Erythroblast (primary cell): ENCODE results near the gene TM7SF2.

Source experiments
- GATA1 ChIP-seq: IDR thresholded peaks from 2 replicates; pipeline ENCODE4 v1.6.1; 2011; ENCODE audit warnings: low read depth, mild to moderate bottlenecking, control low read depth, low read length, moderate library complexity
- POLR2A ChIP-seq: IDR thresholded peaks from 2 replicates; pipeline ENCODE4 v1.6.1; 2011; ENCODE audit warnings: mild to moderate bottlenecking, low read length

DNA sequence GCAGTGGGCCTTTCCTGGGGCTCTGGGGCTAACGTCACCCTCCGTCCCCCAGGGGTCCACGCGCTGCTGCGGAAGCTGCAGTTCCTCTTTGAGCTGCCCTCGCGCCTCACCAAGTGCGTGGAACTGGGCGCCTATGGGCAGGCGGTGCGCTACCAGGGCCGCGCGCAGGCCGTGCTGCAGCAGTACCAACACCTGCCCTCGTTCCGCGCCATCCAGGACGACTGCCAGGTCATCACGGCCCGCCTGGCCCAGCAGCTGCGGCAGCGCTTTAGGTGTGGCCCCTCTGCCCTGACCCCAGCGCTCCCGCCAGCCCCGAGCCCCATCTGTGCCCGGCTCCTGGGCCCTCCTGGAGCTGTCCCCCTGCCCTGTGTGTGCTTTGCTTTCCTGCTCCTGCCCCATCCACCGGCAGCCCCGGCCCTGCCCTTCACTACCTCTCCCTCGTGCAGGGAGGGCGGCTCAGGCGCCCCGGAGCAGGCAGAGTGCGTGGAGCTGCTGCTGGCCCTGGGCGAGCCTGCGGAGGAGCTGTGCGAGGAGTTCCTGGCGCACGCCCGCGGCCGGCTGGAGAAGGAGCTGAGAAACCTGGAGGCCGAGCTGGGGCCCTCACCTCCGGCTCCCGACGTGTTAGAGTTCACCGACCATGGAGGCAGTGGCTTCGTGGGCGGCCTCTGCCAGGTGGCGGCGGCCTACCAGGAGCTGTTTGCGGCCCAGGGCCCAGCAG, 3.8 kb upstream of the TM7SF2 start:
- TF ChIP-seq POLR2A (no peak), GATA1 (no peak)
